HG03196 (cell line): Measurements from ENCODE around the gene BBLN.
"Not testable (repeated sequence)": the region's sequence is repeated elsewhere in the genome, so short reads cannot be mapped to it uniquely, and the experiment has no call there.

ENCODE experiments used
- ATAC-seq: cut with Tn5 transposase; IDR thresholded peaks from one replicate; pipeline ENCODE4 v1.9.1; 2021; ENCODE audit not compliant: unreplicated experiment

Gene BBLN

DNA sequence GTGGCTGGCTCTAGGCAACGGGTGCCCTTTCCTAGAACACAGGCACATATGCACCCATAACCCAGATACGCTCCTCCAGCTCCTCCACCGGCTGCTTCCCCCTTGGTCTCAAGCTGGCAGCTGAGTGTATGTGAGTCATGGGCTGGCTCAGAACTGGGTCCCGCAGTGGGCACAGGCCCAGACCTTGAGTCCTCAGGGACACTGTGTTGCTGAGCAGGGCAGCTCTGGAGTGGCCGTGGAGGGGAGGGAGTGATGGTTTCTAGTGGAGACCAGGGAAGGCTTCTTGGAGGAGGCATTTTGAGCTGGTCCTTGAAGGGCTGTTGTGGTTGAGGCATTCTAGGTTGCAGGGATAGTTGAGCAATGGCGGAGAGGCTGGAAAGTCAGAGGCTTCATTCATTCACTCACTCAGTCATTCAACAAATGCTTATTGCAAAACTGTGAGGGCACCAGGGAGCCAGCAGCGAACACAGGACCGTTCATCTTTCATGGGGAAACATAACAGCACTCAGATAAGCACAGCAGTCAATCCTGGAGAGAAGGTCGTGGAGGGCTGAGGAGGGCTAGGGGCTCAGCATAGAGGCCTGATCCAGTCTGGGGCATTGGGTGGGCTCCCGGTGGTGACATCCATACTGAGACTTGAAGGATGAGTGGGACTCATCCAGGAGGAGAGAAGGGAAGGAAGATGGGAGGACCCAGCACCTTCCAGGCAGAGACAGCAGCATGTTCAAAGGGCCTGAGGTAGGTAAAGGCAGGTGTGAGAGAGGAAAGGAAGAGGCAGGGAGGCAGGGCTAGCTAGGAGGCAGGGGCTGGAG, 2.4 kb downstream of the BBLN start:
- no peak for ATAC-seq

GRCh38 chr9:128163027-128163515, 3.0 kb downstream of the BBLN start:
- ATAC-seq, result no peak

GRCh38 chr9:128163523-128164306, 3.6 kb downstream of the BBLN start:
- ATAC-seq, result no peak

DNA sequence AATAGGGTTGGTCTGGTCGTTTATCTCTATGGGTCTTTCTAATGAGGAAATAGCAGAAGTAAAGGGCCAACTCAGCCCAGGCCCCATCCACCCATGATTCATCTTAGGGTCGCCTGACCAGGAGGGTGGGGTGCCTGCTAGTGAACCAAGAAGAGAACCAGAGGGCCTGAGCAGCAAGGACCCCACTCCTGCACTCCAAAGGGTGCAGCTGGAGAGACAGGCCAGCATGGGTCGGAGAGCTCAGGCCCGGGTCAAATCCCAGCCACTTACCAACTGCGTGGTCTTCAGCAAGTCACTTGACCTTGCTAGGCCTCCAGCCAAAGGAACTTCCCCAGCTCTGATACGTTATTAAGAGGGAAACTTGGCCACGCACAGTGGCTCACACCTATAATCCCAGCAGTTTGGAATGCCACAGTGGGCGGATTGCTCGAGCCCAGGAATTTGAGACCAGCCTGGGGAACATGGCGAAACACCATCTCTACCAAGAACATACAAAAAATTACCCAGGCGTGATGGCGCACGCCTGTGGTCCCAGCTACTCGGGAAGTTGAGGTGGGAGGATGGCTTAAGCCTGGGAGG, 4.3 kb downstream of the BBLN start:
- no peak for ATAC-seq

DNA sequence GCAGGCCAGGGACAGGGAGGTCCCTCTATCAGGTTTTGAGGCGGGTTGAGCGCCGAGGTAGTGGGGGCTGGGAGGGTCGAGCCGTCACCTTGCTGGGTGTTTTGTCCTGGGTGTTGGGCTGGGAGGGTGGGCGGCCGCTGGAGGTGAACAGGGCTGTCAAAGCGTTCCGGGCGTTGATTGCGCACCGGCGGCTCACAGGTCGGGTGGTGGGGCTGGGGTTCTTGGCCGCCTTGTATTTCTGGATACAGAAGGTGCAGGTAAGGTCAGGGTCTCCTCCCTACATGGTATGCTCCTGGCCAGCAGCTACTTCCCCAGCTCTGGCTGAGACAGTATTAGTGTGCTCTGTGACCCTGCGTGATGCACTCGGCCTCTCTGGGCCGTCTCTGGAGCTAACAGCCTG, 6.1 kb downstream of the BBLN start:
- no peak for ATAC-seq

GRCh38 chr9:128167209-128167608, 7.1 kb downstream of the BBLN start:
- no peak for ATAC-seq

GRCh38 chr9:128168731-128169308, 8.8 kb downstream of the BBLN start:
- no peak for ATAC-seq

- ATAC-seq, result no peak
Measured at GRCh38 chr9:128169492-128169891, 9.4 kb downstream of the BBLN start.

- no peak for ATAC-seq
Measured at GRCh38 chr9:128169925-128170324, 9.9 kb downstream of the BBLN start.

DNA sequence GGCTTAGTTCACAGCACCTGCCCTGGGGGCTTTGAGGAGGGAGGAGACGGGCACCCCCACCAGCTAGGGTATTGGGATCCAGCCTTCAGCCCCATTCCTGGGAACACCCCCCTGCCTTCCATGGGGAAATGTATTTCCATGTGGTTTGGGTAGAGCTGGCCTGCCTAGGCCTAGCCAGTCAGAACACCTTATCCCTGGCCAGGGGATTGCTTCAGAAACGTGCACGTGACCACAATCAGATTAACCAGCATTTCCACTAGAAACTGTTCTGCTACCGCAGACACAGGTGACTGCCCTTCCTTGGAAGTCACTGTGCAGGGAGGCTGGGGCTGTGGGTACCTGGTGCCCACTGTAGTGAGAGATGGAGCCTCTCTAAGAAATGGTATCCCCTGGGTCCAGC, 14.0 kb downstream of the BBLN start:
- no peak for ATAC-seq

- ATAC-seq, result no peak
Measured at GRCh38 chr9:128175102-128175563, 15.1 kb downstream of the BBLN start.

DNA sequence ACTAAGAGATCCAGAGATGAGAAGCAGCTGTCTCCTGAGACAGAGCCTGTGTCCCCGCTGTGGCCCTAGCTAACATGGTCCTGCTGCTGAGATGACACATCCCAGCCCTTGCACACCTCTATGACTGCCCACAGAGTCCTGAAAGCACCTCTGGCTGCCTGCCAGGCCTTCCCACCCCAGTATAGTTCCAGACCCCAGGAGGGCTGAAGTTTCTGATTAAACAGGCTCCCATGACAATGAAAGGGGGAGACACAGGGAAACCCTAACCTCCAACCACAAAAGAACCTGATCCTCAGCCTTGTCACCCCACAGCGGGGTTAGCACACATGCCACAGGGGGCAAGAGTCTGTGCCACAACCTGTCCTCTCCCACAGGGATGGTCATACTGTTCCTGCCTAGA, 15.7 kb downstream of the BBLN start:
- no peak for ATAC-seq

GRCh38 chr9:128178806-128179431, 18.9 kb downstream of the BBLN start:
- ATAC-seq, result no peak

GRCh38 chr9:128180001-128180400, 19.9 kb downstream of the BBLN start:
- ATAC-seq, result no peak

- no peak for ATAC-seq
Measured at GRCh38 chr9:128180447-128180846, 20.4 kb downstream of the BBLN start.

- not testable (repeated sequence) for ATAC-seq
Measured at GRCh38 chr9:128181480-128181879, 21.4 kb downstream of the BBLN start.

- no peak for ATAC-seq
Measured at GRCh38 chr9:128182893-128183588, 23.0 kb downstream of the BBLN start.

DNA sequence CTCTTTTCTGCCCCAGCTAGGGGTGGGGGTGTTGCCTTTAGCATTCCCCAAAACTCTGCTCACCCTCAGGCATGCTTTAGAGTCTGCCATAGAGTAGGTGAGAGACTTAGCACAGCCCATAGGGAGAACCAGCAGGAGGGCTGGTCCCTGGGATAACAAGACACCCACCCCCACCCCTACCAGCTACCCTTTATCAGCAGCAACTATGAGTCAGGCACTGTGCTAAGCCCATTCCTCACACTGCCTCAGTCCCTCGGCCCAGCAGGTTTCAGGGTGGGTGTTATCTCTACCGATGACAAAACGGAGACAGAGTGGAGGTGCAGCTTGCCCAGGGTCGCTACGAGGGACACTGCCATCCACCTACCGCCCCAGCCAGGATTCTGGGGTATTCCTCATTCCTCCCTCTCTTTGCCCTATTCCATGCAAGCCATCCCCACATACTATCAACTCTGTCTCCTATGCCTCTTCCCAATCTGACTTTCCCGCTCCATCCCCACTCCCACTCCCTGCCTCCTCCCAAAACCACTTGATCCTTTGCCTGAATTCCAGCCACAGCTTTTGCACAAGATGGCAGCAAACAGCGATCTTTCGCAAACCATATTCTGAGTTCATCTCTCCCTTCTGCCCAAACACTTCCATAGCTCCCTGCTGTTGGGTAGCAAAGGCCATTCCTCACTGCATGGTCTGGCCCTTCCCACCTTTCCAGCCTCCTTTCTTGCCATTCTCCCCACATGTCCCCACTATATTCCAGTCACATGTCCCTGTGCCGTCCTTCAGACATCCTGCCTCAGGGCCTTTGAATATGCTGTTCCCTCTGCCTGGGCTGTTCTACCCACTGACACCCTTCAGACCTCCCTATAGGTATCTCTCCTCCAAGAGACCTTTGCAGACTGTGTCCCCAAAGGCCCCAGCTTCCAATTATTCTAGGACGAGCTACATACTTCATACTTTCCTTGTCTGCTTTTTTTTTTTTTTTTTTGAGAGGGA, 26.2 kb downstream of the BBLN start:
- ATAC-seq, result no peak

DNA sequence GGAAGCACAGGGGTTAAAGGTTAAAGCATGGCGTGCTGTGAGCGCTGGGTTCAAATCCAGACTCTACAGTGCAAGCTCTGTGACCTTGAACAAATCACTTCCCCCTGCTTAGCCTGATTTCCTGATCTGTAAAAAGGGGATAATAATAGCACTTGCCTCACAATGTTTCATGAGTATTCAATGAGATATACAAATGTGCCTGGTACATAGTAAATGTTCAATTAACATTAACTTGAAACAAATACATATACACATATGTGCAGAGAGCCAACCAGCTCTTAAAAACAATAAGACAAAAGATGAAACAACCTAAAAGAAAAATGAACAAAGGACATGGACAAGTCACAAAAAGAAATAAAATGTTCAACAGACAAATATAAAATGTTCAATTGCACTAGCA, 27.3 kb downstream of the BBLN start:
- no peak for ATAC-seq
